Endothelial cell of umbilical vein (primary cell): ENCODE results near the gene PRXL2C. TPM values are rescaled to one million over a fixed set of nuclear protein-coding genes. Genes with fewer than 3 reads are reported as not detected.

Source experiments
- BruUV-seq: library from RNA; stranded (reverse); fragments of 400-500 nt; replicated peaks from 2 replicates; lab custom pipeline; 2021; lab: Mats Ljungman, UMichigan
- CTCF ChIA-PET: fragments of 300-600, 350-600 bp; sonication (Branson Sonifier 250); formaldehyde crosslinking; loops from one replicate; lab custom pipeline; 2021; ENCODE audit warnings: antibody characterized with exemption, inconsistent platforms; lab: Charles Lee
- POLR2A ChIA-PET: fragments of 300-600, 350-600 bp; sonication (Branson Sonifier 250); formaldehyde crosslinking; loops from one replicate; lab custom pipeline; 2021; ENCODE audit warnings: antibody characterized with exemption, inconsistent platforms; lab: Charles Lee
- DNase-seq: peaks from one replicate; pipeline ENCODE4 v3.0.0-alpha.2; 2011; ENCODE audit warnings: low read depth, low spot score
- FAIRE-seq: peaks from 2 replicates; lab custom pipeline; 2011; peaks lifted over from hg19 to GRCh38; lab: Jason Lieb, UNC
- H2AFZ ChIP-seq: 2 replicates; pipeline ENCODE4 v1.6.0; 2012; ENCODE audit warnings: low read depth, low read length, control low read depth, inconsistent platforms
- H3K27ac ChIP-seq: 2 replicates; pipeline ENCODE4 v1.5.1; 2011; ENCODE audit warnings: low read depth, mild to moderate bottlenecking, control low read depth, low read length, moderate library complexity; ENCODE audit not compliant: insufficient read depth
- H3K27me3 ChIP-seq, 2 experiments: 2 replicates each; pipeline versions ENCODE4 v1.6.0 to v1.6.1; 2011; ENCODE audit warnings: low read length in 2 of 2, mixed read lengths in 1 of 2; ENCODE audit not compliant: control insufficient read depth in 2 of 2, insufficient read depth in 2 of 2
- H3K36me3 ChIP-seq, 2 experiments: 2 replicates in 1 of 2; 3 replicates in 1 of 2; pipeline ENCODE4 v1.5.1; 2011; ENCODE audit warnings: low read length in 2 of 2, mild to moderate bottlenecking in 1 of 2, moderate library complexity in 1 of 2; ENCODE audit not compliant: control insufficient read depth in 2 of 2, insufficient read depth in 2 of 2; ENCODE audit errors: extremely low read depth in 1 of 2
- H3K4me1 ChIP-seq: 3 replicates; pipeline ENCODE4 v1.5.1; 2011; ENCODE audit warnings: mild to moderate bottlenecking, low read length; ENCODE audit not compliant: control insufficient read depth, insufficient read depth; ENCODE audit errors: extremely low read depth
- H3K4me2 ChIP-seq: 2 replicates; pipeline ENCODE4 v1.6.1; 2011; ENCODE audit warnings: low read length, control low read depth, mixed read lengths; ENCODE audit not compliant: insufficient read depth
- H3K4me3 ChIP-seq, 3 experiments: fragments of 200-600 bp in 1 of 3; sonication (generic), shearing (Covaris generic) in 1 of 3; replicated peaks in 1 of 3; 2 replicates each; pipeline ENCODE4 v1.5.1; 2011 to 2016; ENCODE audit warnings: control low read depth in 3 of 3, low read length in 3 of 3, mild to moderate bottlenecking in 2 of 3, inconsistent platforms in 1 of 3, low read depth in 1 of 3, moderate library complexity in 1 of 3; ENCODE audit not compliant: insufficient read depth in 1 of 3
- H3K79me2 ChIP-seq: 2 replicates; pipeline ENCODE4 v1.6.0; 2012; ENCODE audit warnings: low read length, inconsistent platforms; ENCODE audit not compliant: control insufficient read depth, insufficient read depth
- H3K9ac ChIP-seq: replicated peaks from 2 replicates; pipeline ENCODE3; 2011; ENCODE audit warnings: low read length, control low read depth; ENCODE audit not compliant: insufficient read depth; ENCODE audit errors: extremely low read depth
- H3K9me1 ChIP-seq: replicated peaks from 3 replicates; pipeline ENCODE4 v1.6.0; 2011; ENCODE audit warnings: mild to moderate bottlenecking, low read length; ENCODE audit not compliant: control insufficient read depth, insufficient read depth; ENCODE audit errors: extremely low read depth
- H3K9me3 ChIP-seq: replicated peaks from 2 replicates; pipeline ENCODE4 v1.5.1; 2012; ENCODE audit warnings: low read length, inconsistent platforms; ENCODE audit not compliant: control insufficient read depth, insufficient read depth
- H4K20me1 ChIP-seq: replicated peaks from 2 replicates; pipeline ENCODE3; 2011; ENCODE audit warnings: mild to moderate bottlenecking, low read length; ENCODE audit not compliant: control insufficient read depth, insufficient read depth; ENCODE audit errors: extremely low read depth
- CTCF ChIP-seq, 2 donors: IDR thresholded peaks; 1 replicate in 1 of 2; 2 replicates in 1 of 2; pipeline ENCODE4 v1.5.1; 2011; ENCODE audit warnings: low read length in 2 of 2, mild to moderate bottlenecking in 2 of 2, moderate library complexity in 2 of 2, control low read depth in 1 of 2, inconsistent platforms in 1 of 2, low read depth in 1 of 2; ENCODE audit not compliant: insufficient read depth in 1 of 2; ENCODE audit errors: extremely low read depth in 1 of 2
- EZH2 ChIP-seq: IDR thresholded peaks from 2 replicates; pipeline ENCODE4 v1.6.1; 2012; ENCODE audit warnings: borderline replicate concordance, low read depth, mild to moderate bottlenecking, moderate library complexity, low read length, inconsistent platforms; ENCODE audit not compliant: severe bottlenecking
- FOS ChIP-seq: IDR thresholded peaks from 2 replicates; pipeline ENCODE4 v1.6.1; 2011; ENCODE audit warnings: mild to moderate bottlenecking, low read length, moderate library complexity, borderline replicate concordance; ENCODE audit not compliant: insufficient read depth
- GATA2 ChIP-seq: IDR thresholded peaks from 2 replicates; pipeline ENCODE4 v1.7.0; 2011; ENCODE audit warnings: low read depth, mild to moderate bottlenecking, moderate library complexity, mixed read lengths, low read length; ENCODE audit not compliant: insufficient read length, insufficient read depth
- JUN ChIP-seq: IDR thresholded peaks from 2 replicates; pipeline ENCODE4 v1.6.1; 2011; ENCODE audit warnings: borderline replicate concordance, low read depth; ENCODE audit not compliant: insufficient read length, insufficient read depth
- MAX ChIP-seq: IDR thresholded peaks from 2 replicates; pipeline ENCODE4 v1.6.1; 2011; ENCODE audit not compliant: insufficient read depth, insufficient read length
- MYC ChIP-seq: IDR thresholded peaks from one replicate; pipeline ENCODE4 v1.6.1; 2011; ENCODE audit warnings: mild to moderate bottlenecking, low read depth, low read length
- POLR2A ChIP-seq: IDR thresholded peaks from 2 replicates; pipeline ENCODE4 v1.6.1; 2012; ENCODE audit warnings: low read depth, mild to moderate bottlenecking, control low read depth, low read length
- POLR2AphosphoS5 ChIP-seq: IDR thresholded peaks from 2 replicates; pipeline ENCODE4 v1.6.1; 2012; ENCODE audit warnings: low read depth, mild to moderate bottlenecking, control low read depth, low read length, moderate library complexity; ENCODE audit not compliant: insufficient read depth
- dilution Hi-C: fragments of 300-500 bp; cut with MboI; formaldehyde crosslinking; loops from one replicate; pipeline ENCODE4 v1.15.0; 2019; ENCODE audit warnings: low sequenced_read_pairs; ENCODE audit not compliant: extremely low pct_ligation_motif_present
- intact Hi-C: fragments of 100-400 bp; cut with micrococcal nuclease; formaldehyde crosslinking; loops from one replicate; pipeline ENCODE4 v1.10.0; 2022
- polyA plus RNA-seq, 4 experiments: library from polyadenylated mRNA; depleted of rRNA in 3 of 4; stranded (reverse) in 3 of 4; unstranded in 1 of 4; fragments of >200 nt; gene quantifications; 2 replicates each; pipeline versions ENCODE4 v1.2.1 to v1.2.3, GENCODE V29; 2011 to 2012; ENCODE audit warnings: missing spikeins in 1 of 4
- total RNA-seq: library from RNA; stranded (reverse); gene quantifications from 2 replicates; pipeline ENCODE4 v1.2.3, GENCODE V29; 2021

Gene PRXL2C
- total and polyA plus RNA-seq, 2 donors (not counting 3 experiments of a cell fraction or from before 2014, with no cell fraction given) = 5.4 to 14.7 TPM

GRCh38 chr9:96604004-96604319 lies 51.2 kb downstream of the PRXL2C start:
- no peaks in the 10 kb centered on the region for H3K9me3 ChIP-seq
- no peaks in the 10 kb centered on the region for H3K4me1 ChIP-seq
- no peak for DNase-seq
- no peaks in the 10 kb centered on the region for H4K20me1 ChIP-seq
- dilution Hi-C loops = no loop called here
- no peak overlapping the region for H3K4me3 ChIP-seq
- H3K9ac ChIP-seq = no peak overlapping the region
- no TSS peak for BruUV-seq
- no peaks in the 10 kb centered on the region for H3K79me2 ChIP-seq
- intact Hi-C loops = no loop called here
- H3K4me2 ChIP-seq = no peak overlapping the region
- TF ChIP-seq MAX (no peak), GATA2 (no peak), POLR2AphosphoS5 (no peak), MYC (no peak), POLR2A (no peak), JUN (no peak), EZH2 (no peak), CTCF (IDR thresholded peaks at IDR 0.05; ENCODE audit: extremely low read depth in 1 of 2, insufficient read depth in 1 of 2, low read depth in 1 of 2, low read length in 2 of 2) (no peak), FOS (no peak)
- no peak overlapping the region for H2AFZ ChIP-seq
- CTCF ChIA-PET = interaction anchor here (0.5 kb wide), 1 partner anchor 248 kb away, joined by 3 read pairs; no protein-coding TSS in a partner anchor
- POLR2A ChIA-PET = no interaction called here
- no peaks in the 10 kb centered on the region for H3K36me3 ChIP-seq
- no peak for FAIRE-seq
- H3K27ac ChIP-seq = no peak overlapping the region
- peaks cover 0 to 3% of the 10 kb centered on the region in 2 experiments for H3K27me3 ChIP-seq
- H3K9me1 ChIP-seq = no peaks in the 10 kb centered on the region
